DOHH2 (cell line): ENCODE measurements around the gene MPZL3.

Experiments
- EZH2phosphoT487 ChIP-seq: fragments of 200-600 bp; sonication (generic); IDR thresholded peaks from 2 replicates; pipeline ENCODE4 v1.6.1; 2017; ENCODE audit warnings: borderline replicate concordance, mild to moderate bottlenecking, antibody characterized with exemption, low read length, moderate library complexity, mixed read lengths
- TF ChIP-seq, protein P1 (sequence below): fragments of 200-600 bp; sonication (generic); IDR thresholded peaks from one replicate; pipeline ENCODE4 v1.5.1; 2014; ENCODE audit warnings: antibody characterized with exemption, mild to moderate bottlenecking, low read depth, low read length; ENCODE audit not compliant: poor library complexity, severe bottlenecking

DNA sequence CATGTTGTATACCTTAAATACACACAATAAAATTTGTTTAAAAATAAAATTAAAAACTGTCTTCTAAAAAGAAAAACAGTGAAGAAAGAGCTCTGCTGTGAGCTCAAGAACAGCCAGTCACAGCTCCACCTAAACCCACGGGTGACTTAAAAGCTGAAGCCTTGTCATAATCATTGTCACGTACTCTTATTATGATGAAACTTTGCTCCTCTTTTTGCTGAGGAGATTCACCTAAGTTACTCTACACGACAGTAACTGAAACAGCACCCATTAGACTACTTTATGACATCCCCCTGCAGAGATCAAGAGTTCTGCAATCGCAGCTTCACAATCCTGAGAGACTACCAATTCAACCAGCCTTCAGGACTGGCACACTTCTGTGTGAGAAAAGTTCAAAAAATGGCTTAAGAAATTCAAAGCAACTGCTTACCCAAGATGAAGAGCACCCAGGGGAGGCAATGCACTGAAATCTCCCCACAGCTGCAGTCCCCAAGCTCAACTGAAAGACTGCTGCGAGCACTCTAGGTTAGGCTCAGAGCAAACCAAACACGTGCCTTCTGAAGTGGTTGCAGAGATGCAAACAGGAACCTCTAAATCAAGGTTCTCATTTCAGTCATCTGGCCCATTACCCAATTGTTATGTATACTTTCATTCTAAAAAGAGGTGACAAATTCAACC lies 27.5 kb downstream of the MPZL3 start, which contains the start of gene JAML:
- TF ChIP-seq, protein P1, sequence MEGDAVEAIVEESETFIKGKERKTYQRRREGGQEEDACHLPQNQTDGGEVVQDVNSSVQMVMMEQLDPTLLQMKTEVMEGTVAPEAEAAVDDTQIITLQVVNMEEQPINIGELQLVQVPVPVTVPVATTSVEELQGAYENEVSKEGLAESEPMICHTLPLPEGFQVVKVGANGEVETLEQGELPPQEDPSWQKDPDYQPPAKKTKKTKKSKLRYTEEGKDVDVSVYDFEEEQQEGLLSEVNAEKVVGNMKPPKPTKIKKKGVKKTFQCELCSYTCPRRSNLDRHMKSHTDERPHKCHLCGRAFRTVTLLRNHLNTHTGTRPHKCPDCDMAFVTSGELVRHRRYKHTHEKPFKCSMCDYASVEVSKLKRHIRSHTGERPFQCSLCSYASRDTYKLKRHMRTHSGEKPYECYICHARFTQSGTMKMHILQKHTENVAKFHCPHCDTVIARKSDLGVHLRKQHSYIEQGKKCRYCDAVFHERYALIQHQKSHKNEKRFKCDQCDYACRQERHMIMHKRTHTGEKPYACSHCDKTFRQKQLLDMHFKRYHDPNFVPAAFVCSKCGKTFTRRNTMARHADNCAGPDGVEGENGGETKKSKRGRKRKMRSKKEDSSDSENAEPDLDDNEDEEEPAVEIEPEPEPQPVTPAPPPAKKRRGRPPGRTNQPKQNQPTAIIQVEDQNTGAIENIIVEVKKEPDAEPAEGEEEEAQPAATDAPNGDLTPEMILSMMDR, result no peak
- no peak for TF ChIP-seq EZH2phosphoT487
